HG02610 (cell line): Measurements from ENCODE around the gene PPP1R27.

Source experiments
- ATAC-seq: cut with Tn5 transposase; IDR thresholded peaks from one replicate; pipeline ENCODE4 v1.9.1; 2021; ENCODE audit warnings: mild to moderate bottlenecking, moderate library complexity; ENCODE audit not compliant: unreplicated experiment

The PPP1R27 gene

GRCh38 chr17:81807210-81807719, 27.6 kb downstream of the PPP1R27 start:
- no peak for ATAC-seq

- ATAC-seq, result no peak
These were observed 28.2 kb downstream of the PPP1R27 start for GRCh38 chr17:81806461-81807209.

- ATAC-seq, result no peak
These were observed 29.0 kb downstream of the PPP1R27 start for GRCh38 chr17:81805707-81806460.

GRCh38 chr17:81804559-81805399, 30.1 kb downstream of the PPP1R27 start:
- ATAC-seq, result no peak

GRCh38 chr17:81803728-81804558, 30.9 kb downstream of the PPP1R27 start, which contains the start of gene GCGR:
Gene GCGR, plus strand, starts transcription at chr17:81804150. Its CDS starts 4,869 bp downstream, at chr17:81809019.
- no peak for ATAC-seq

GRCh38 chr17:81802856-81803643, 31.8 kb downstream of the PPP1R27 start:
- no peak for ATAC-seq

- ATAC-seq, result no peak
These were observed 32.6 kb downstream of the PPP1R27 start for GRCh38 chr17:81802048-81802758.

GRCh38 chr17:81801327-81801726, 33.5 kb downstream of the PPP1R27 start:
- no peak for ATAC-seq

GRCh38 chr17:81794509-81794908, 40.3 kb downstream of the PPP1R27 start:
- ATAC-seq, result no peak

GRCh38 chr17:81794074-81794476, 40.8 kb downstream of the PPP1R27 start:
- no peak for ATAC-seq

GRCh38 chr17:81792675-81793615, 41.9 kb downstream of the PPP1R27 start:
- no peak for ATAC-seq
